WERI-Rb-1 (cell line): ENCODE results near the gene KCNK1.

Experiments used
- DNase-seq: peaks from one replicate; pipeline ENCODE4 v3.0.0-alpha.2; 2020
- H3K27ac ChIP-seq: fragments of 250-450 bp; sonication (Bioruptor Pico); 2 replicates; pipeline ENCODE4 v1.5.1; 2020; ENCODE audit warnings: mild to moderate bottlenecking, moderate library complexity
- H3K27me3 ChIP-seq: fragments of 250-450 bp; sonication (Bioruptor Pico); 2 replicates; pipeline ENCODE4 v1.5.1; 2021; ENCODE audit warnings: mild to moderate bottlenecking, low read depth, moderate library complexity; ENCODE audit not compliant: insufficient read depth, severe bottlenecking
- H3K36me3 ChIP-seq: fragments of 250-450 bp; sonication (Bioruptor Pico); 2 replicates; pipeline ENCODE4 v1.5.1; 2020; ENCODE audit warnings: mild to moderate bottlenecking, moderate library complexity
- H3K4me3 ChIP-seq: 2 replicates; pipeline ENCODE4 v1.5.1; 2011; ENCODE audit warnings: low read depth, mild to moderate bottlenecking, control low read depth, low read length
- H3K9me3 ChIP-seq: fragments of 250-450 bp; sonication (Bioruptor Pico); 2 replicates; pipeline ENCODE4 v1.5.1; 2021; ENCODE audit warnings: mild to moderate bottlenecking, moderate library complexity; ENCODE audit not compliant: severe bottlenecking
- CTCF ChIP-seq: IDR thresholded peaks from 2 replicates; pipeline ENCODE4 v1.5.1; 2011; ENCODE audit warnings: low read depth, mild to moderate bottlenecking, control low read depth, inconsistent platforms, low read length

The KCNK1 gene

GRCh38 chr1:233613252-233614172 is at the start of gene KCNK1:
KCNK1 (plus strand) TSS chr1:233614106; CDS start chr1:233614172, 66 bp downstream.
- no peak within 1 kb of the TSS for H3K27ac ChIP-seq
- peaks cover 96% of the 10 kb centered on the region for H3K27me3 ChIP-seq
- peaks cover 22% of the 10 kb centered on the region for H3K9me3 ChIP-seq

GRCh38 chr1:233565313-233565712 is 48.6 kb upstream of the KCNK1 start:
- TF ChIP-seq CTCF, result no peak
- no peak overlapping the region for H3K27ac ChIP-seq
- DNase-seq, result no peak
- H3K27me3 ChIP-seq, result peaks cover 27% of the 10 kb centered on the region
- no peaks in the 10 kb centered on the region for H3K36me3 ChIP-seq
- H3K9me3 ChIP-seq, result peaks cover 5% of the 10 kb centered on the region
- H3K4me3 ChIP-seq, result no peak overlapping the region

More at GRCh38 chr1:233613252-233614172, at the start of gene KCNK1:
- no peak for DNase-seq
- H3K36me3 ChIP-seq, result no peaks in the 10 kb centered on the region
- H3K4me3 ChIP-seq, result no peak within 1 kb of the TSS
- TF ChIP-seq CTCF, result no peak

GRCh38 chr1:233566886-233567285 is 47.0 kb upstream of the KCNK1 start:
- Histone ChIP-seq H3K36me3 (no peaks in the 10 kb centered on the region), H3K9me3 (peaks cover 2% of the 10 kb centered on the region), H3K27me3 (peaks cover 42% of the 10 kb centered on the region), H3K27ac (no peak overlapping the region), H3K4me3 (no peak overlapping the region)
- no peak for DNase-seq
- no peak for TF ChIP-seq CTCF

- no peak for TF ChIP-seq CTCF
- no peaks in the 10 kb centered on the region for H3K9me3 ChIP-seq
- peaks cover 67% of the 10 kb centered on the region for H3K27me3 ChIP-seq
- no peak for DNase-seq
- H3K27ac ChIP-seq, result no peak overlapping the region
- no peak overlapping the region for H3K4me3 ChIP-seq
- no peaks in the 10 kb centered on the region for H3K36me3 ChIP-seq
Observed at GRCh38 chr1:233569636-233570035, 44.3 kb upstream of the KCNK1 start.

- TF ChIP-seq CTCF, result no peak
- Histone ChIP-seq H3K36me3 (no peaks in the 10 kb centered on the region), H3K27ac (no peak overlapping the region), H3K27me3 (peaks cover 73% of the 10 kb centered on the region), H3K9me3 (no peaks in the 10 kb centered on the region), H3K4me3 (no peak overlapping the region)
- DNase-seq, result no peak
Observed at GRCh38 chr1:233570216-233570615, 43.7 kb upstream of the KCNK1 start.
